NCI-H146 (cell line): ENCODE results near the gene CDON.
A peak's percentile ranks its signal among the peaks of the same experiment; 100 is the strongest.

ENCODE experiments used
- DNase-seq: peaks from one replicate; lab custom pipeline; 2025; lab: John Stamatoyannopoulos, UW

Gene CDON

DNA sequence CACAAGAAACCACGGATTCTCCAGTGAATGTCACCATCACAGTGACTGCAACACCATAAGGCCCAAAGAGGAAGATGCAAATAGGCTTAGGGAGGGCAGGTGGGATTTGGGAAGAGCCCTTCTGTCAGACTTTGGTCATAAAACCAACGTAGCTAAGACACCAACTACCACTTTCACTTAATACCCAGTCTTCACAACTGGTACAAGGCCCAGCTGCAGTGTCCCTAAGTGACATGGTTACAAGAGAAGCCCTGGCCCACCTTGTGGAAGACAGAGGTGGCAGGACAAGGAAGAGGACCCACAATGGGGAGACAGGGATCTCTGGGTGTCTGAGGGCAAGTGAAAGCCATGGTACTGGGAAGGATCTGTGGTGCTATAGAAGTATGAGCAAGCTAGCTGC, 106.8 kb downstream of the CDON start:
- no peak for DNase-seq

DNA sequence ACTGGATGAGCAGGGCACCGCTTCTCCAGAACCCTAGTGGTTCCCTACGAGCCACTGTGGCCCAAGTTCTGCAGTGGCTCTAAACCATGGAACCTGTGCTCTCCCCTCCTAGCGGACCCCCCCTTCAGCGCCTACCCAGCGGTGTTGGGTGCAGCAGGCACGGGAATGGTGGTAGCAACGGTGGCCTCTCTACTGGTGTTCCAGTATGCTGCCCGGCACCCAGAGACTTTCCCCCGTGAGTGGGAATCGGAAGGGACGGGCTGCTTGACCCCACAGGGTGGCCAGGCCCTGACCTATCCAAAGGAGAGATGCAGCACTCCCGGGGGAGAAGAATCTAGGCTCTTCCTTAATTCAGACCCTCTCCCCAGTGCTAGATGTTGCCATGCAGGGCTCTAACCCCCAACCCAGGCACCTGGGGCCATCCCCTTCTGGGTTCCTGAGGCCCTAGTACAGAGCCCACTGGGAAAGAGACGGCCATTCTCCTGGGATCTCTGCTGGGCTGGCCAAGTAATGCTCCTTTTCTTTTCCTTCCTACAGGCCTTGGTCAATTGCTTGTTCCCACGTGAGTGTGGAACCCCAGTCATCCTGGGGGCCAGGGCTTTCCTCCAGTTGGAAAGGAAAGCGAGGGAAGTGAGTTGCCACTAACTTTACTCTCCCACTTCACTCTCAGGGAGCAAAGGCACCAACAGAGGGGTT, 107.6 kb downstream of the CDON start:
- no peak for DNase-seq

DNA sequence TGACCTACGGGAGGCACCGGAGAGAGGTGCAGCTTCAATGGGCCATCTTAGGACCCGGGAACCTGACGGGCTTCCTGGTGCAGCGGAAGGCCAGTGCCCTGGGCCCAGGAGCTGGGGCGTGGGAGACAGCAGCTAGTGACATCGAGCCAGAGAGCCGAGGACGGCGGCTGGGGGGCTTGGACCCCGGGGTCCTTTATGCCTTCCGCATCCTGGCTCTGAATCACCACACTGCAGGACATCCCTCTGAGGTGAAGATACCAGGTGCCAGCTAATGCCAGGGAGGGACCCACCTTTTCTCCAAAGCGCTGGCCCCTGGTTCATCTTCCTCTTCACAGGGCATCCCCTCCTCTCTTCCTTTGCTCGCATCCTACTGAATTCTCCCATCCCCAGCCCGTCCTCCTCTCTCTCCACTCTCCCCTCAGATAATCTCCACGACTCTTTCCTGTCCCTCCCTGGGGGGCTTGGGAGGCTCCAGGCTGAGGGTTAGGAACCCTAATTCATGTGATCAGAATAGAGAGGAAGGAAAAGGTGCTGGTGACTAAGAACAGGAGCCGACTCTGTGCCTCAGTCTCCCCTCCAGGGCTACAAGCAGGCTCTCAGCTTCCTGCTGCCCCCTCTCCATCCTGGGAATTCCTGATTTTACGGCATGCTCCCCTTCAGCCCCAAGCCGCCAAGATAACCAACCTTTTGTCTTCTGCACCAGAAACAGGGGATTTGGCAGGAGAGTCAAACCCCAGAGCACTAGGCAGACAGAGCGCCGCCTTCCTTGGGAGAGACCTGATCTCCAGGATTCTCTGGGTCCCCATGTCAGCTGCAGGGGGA, 108.3 kb downstream of the CDON start:
- no peak for DNase-seq

DNA sequence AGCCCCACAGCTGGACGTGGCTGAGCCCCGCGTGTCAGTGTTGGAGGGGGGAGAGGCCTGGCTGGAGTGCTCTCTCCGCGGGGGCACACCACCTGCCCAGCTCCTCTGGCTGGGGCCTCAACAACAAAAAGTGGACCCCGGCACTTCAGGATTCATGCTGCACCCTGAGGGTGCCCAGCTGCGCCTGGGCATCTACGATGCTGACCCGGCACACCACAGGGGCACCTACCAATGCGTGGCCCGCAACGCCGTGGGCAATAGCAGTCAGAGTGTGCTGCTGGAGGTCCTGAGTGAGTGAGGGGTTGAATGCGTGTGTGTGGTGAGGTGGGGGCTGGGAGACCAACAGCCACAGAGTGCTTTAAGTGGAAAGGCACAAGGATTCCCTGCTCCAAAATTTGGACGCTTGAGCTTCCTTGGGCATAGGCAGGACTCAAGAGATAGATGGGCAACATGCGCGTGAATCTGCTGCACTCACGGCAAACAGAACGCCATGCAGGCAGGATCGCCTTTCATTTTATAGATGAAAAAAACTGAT, 109.2 kb downstream of the CDON start:
- DNase-seq: no peak

DNA sequence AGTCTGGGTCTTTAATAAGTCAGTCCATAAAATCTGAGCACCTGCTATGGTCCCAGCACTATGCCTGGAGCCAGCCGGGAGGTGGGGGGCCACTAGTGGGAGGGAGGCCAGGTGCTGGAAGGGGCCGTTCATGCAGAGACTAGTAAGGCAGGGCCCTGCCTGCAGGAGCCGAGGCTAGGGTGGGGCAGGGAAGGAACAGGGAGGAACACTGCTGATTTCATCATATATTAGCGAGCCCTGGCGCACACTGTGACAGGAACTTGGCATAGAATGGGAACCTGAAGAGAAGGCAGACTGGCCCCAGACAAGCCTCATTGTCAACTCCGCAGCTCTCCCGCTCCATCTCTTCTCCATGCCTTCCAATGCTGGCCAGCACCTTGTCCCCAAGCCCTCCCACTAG, 109.7 kb downstream of the CDON start:
- DNase-seq: peak; percentile 4

DNA sequence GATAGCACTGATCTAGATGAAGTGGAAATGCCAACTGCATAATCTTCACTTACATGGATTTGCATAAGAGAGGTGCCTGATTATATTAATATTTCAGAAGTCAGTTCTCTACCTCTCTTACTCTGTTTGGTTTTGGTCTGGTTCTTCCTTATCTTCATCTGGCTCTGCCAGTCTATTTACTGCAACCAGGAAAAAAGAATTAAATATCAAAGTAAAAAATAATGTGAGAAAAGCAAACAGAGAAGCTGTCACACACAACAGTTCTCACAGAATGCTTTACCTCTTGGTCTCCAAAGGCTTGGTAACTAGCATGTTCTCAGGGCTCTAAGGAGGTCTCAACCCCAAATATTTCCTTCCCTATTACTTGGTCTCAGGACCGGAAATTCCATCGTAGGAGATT, 110.1 kb downstream of the CDON start:
- no peak for DNase-seq

DNA sequence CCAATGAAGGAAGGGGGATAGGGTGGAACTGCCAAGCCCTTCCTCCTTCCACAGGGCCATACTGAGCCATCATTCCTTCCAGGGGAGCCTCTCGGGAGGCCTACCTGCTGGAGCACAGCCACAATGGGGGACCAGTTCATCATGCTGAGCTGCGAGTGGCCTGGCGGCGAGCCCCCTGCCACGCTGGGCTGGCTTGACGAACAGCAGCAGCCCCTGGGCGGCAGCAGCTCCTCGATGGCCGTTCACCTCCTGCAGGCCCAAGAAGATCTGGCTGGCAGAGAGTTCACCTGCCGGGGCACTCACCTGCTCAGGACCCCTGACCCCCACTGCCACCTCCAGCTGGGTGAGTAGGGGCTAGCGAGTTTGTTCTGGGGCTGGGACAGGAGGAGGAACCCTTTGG, 110.9 kb downstream of the CDON start:
- no peak for DNase-seq

DNA sequence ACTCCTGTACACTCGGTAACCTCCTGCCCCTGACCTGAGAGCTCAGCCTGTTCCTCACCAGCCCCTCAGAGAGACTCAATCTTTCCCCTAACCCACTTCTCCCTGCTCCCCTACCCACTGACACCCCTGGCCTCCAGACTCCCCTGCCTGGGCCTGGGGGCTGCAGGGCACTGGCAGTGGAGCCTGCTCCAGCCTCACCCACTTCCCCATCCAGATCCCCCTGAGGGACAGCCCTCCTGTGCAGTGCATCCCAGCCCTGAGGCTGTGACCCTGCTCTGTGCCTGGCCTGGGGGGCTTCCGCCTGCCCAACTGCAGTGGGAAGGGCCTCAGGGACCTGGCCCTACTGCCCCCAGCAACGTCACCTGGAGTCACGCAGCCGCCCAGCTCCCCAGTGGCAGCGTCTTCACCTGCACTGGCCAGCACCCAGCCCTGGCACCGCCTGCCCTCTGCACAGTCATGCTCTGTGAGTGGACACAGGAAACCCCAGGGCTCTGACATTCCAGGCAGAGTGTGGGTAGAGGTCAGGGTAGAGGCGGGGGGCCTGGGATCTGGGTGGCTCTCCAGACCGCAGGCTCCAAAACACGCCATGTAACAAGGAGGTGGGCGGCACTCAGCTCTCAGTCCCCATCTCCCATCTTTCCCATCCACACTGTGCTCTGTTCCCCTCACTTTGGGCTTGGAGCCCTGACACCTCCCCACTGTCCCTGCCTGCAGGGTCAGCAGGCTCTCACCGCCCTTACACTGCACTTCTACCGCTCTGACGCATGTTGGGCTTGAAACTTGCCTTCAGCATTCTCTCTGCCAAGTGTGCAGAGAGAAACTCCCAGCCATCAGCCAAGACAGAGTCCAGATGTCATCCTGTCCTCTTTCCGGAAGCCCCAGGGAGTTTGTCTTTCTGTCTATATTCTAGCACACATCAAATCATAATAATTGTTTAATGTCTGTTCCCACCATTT, 111.7 kb downstream of the CDON start:
- DNase-seq: no peak

DNA sequence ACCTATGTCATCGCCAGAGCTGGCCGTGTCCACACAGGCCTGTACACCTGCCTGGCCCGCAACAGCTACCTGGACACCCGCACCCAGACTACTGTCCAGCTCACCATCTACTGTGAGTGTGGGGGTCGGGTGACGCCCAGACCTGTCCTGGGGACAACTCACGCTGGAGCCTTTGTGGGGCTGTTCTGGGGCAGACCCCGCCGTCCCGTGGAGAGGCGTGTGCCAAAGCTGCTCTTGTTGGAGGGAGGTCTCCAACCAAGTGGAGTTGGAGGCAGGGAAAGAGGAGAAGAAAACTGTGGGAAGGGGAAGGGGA, 112.5 kb downstream of the CDON start:
- DNase-seq: no peak

DNA sequence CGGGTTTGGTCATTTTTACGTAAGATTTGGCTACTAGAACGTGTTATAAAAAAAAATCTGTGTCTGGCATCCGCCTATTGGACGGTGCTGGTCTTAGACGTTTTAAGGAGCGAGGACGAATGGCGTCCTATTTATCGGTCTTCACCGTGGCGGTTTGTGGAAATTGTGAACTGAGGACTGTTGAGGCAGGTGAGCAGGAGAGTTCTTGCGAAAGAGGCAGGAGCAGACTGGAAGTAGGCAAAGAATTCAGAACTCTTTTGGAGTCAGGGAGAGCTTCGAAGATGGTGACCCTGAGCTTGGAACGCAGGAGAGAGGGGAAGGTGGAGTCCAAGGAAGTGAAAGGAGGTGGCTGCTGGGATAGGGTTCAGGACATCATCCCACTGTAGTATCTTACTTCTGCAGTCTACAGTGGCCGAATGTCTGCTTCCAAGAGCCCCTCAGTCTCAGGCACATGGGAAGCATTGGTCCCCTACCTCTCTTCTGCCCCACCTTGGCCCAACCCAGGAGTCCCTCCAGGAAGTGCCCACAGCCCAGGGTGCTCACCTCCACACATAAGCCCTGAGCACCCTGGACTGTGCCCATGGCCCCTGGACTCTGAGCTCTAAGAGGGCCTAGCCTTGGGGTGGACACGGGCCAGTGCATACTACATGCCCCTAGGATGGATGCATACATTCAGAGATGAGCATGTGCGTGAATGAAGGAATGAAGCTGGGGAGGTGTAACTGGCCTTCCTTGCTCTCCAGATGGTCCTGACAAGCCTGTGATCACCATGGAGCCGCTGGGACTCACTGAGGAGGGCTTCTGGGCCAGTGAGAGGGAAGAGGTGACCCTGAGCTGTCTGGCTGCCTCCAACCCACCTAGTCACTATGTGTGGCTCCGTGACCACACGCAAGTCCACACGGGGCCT, 113.1 kb downstream of the CDON start:
- no peak for DNase-seq

DNA sequence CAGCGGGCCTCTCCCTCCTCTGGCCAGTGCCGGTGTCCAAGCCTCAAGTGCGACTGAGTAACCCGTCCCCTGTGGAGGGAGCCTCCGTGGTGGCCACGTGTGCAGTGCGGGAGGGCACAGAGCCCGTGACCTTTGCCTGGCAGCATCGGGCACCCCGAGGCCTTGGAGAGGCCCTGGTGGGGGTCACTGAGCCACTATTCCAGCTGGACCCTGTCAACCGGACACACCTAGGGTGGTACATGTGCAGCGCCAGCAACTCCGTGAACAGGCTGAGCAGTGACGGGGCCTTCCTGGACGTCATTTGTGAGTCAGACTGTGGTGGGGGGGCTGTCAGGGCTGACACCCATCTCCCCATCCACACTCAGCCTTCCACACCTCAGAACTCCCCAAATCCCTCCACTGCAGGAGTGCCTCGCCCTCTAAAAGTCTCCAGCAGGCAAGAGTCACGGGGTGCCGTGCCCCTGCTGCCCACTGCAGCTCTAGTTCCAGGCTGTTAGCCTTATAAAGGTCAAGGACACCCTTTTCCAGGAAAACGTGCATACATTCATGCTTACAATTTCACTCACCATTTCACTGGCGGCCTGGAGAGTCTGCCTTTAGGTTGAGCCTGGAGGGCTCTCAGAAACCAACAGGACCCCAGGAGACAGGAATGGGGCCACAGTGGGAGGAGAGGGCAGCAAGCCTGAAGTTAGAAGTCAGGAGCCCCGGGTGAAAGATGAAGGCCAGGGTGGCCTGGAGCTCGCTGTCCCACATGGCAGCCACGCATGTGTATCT, 114.2 kb downstream of the CDON start:
- DNase-seq: no peak

DNA sequence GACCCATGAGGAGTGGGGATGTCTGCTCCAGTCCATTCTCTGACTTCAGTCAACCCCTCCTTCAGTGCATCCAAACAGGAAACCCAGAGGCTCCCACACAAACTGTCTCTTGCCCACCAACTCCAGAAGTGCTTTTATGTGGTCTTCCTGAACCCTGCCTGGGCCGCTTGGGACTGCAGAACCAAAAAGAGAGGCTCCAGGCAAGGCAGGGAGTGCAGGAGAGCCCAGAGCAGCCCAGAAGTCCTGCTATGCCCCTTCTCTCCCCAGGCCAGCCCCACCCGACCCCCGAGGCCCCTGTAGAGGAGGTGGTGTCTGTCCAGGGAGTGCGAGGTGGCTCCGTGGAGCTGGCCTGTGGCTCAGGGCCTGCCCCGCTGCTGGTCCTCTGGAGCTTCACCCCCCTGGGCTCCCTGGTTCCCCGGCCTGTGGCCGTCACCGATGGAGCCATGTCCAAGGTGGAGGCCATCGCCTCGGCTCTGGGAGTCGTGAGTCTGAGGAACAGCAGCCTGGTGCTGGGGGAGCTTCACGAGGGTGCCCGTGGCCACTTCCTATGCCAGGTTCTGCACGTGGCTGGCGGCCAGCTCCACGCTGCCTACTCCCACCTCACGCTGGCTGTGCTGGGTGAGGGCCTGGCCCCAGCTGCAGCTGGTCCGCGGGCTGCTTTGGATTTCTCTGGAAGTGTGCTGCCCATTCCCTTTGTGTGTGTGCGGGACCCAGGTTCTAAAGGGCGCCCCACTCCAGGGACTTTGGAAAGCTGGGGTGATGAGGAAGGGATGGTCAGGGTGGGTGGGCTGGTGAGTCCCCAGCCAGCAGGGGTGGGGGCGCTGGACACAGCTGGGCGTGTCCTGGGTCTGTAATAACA, 115.0 kb downstream of the CDON start:
- DNase-seq: no peak

DNA sequence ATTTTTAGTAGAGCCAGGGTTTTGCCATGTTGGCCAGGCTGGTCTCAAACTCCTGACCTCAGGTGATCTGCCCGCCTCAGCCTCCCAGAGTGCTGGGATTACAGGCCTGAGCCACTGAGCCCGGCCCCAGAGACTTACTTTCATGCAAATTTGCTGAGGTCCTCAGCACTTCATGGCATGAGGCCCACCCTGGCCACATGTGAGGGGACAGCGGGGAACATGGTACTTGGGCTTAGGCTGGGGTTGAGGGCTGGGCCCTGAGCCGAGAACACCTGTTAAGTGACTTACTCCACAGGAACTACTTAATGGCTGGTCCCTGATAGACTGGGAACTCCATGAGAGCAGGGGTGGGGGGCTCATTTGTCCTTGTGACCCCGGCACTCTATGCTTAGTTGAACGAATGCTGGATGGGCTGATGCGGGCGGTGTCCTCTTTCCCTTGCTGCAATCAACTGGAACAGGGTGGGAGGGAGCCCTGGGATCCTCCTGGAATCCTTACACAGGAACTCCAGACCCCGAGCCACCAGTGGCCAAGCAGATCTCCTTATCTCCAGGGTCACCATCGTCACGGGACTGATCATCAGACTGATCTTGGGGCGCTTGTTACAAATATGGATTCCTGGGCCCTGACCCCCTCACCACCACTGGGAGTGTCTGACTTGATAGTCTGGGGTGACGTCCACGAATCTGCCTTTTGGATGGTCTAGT, 115.8 kb downstream of the CDON start:
- no peak for DNase-seq

DNA sequence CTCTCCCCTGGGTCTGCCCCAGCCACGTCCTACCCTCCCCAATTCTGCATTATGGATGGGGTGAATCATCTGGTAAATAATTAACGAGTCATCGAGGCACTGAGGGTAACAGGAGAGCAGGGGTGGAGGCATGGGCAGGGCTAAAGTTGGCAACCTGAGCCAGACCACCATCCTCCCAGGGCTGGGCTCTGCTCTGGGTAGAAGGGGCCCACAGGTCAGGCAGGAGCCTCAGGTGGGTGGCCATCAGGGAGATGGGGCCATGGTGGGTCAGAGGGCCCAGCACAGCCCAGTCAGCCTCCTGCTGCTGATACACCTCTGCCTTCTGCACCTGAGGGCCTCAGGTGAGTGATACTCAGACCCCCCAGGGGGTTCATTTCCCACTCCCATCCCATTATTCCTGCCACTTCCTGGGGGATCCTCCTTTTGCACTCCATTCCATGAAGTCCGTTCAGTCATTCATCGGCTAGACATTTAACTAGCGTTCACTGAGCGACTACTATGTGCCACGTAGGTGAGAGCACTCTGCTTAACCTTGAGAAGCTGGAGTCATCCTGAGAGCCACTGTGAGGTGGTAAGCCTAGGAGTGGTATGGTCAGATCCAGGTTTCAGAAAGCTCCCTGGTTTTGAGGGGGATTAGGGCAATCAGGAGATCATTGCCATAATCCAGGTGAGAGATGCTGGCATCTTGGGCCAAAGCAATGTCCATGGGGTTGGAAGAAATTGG, 116.7 kb downstream of the CDON start, which contains the start of gene VSIG10L2:
TSS of gene VSIG10L2 (plus strand) at position 248 of the 724 bp plus-strand sequence. CDS start at position 260, 12 bp downstream.
- DNase-seq: no peak

DNA sequence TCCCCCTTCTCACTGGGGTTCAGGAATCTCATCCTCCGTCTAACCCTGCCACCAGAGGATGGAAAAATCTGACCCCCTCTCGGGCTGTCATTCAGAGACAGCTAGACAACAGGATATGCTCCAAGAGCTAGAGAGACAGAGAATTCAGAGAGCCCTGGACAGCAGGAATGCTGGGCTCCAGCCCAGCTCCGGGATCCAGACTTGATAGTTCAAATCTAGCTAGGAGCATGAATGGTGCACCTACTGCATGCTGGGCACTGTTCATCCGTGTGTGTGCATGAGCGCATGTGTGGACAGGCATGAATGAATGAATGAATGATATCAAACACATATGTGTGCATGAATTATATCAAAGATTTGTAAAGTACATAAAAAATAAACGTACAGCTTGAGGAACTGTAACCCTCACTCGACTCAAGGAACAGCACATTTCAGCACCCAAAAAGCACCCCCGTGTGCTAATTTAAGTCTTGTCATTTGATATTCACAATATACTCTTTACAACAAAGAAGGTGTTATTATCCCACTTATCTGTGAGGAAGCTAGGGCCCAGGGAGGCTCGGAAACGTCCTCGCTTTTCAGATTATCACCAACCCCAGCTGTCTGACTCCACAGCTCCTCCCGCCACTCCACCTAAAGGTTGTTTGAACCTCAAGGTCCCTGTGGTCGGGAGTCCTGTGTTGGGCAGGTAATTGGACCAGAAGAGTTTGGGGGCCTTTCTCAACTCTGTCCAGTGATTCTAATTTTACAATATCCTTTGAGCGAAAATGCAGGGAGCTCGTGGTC, 117.5 kb downstream of the CDON start:
- DNase-seq: no peak

DNA sequence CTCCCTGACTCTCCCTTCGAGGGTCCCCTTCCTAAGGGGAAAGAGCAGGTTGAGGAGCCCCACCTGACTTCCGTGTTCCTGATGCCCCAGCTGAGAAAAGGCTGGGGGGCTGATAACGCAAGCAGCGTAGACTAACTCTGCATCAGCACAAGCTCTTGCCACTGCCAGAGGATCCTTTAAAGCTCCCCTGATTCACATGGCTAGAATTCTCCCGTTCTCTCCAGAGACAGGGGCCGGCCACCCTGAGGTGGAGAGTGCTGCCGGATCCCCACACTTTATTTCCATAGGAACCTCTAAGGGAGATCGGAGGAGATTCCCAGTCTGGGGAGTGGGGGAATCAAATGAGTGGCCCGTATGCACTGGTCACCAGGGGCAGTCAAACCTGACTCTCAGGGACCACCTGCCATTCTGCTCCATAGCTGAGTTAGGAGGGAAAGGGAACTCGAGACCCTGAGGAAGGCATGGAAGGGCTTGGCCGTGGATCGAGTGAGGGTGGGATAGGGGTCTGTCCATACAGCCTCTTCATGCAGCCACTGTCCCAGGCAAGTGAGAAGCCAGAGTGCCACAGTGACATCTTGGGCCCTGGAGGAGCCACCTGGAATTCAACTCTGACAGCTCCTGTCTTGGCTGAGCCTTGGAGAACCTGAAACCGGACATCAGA, 118.2 kb downstream of the CDON start:
- no peak for DNase-seq
